NCI-H1105 treated with DMSO at 0.1 percent for 48 hours (cell line): ENCODE measurements around the gene USH2A.
A peak's percentile ranks its signal among the peaks of the same experiment; 100 is the strongest.

Source experiments
- DNase-seq: peaks from one replicate; lab custom pipeline; 2025; lab: John Stamatoyannopoulos, UW

USH2A gene

DNA sequence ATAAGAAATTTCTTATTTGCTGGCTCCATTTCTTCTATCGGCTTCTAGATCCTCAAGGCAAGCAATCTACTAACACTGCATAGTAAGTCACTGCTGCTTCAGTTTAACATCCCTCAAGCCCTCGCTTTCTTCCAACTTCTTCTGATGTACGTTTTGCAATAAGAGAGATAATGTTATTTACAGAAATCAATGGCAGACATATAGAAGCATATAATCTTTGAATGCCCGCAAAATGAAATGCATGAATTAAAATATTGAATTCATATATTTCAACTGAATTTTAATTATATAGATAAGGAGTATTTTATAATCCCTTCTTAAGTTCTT, 712.4 kb downstream of the USH2A start:
- no peak for DNase-seq

GRCh38 chr1:215710036-215710898, 713.0 kb downstream of the USH2A start:
- DNase-seq: peak; percentile 72

DNA sequence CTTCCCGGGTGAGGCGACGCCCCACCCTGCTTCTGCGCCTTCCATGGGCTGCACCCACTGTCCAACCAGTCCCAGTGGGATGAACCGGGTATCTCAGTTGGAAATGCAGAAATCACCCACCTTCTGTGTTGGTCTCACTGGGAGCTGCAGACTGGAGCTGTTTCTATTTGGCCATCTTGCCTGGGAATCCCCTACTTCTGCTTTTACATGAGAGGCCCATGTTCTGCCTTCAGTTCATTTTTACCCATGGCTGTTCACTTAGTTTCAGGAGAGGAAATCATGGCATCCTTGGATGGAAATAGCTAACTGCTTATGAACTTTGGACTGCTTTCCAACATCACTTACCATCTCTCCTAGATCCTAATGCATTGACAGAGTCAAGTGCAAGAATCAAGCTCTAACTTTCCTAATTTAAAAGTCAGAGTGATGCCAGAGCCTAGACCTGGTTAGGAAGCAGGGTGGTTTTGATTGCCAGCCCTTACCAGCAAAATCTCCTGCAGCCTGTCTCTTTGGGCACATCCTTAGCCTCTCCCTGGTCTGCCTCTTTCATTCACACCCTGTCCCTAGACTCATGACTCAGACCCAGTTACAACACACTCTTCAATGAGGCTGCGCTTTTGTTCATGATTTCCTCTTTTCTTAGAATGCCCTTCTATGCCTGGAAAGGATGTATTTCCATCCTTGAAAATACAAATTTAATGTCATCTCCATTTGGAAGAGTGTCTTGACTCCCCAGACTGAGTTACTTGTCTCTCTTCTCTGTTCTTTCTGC, 719.0 kb downstream of the USH2A start:
- no peak for DNase-seq

DNA sequence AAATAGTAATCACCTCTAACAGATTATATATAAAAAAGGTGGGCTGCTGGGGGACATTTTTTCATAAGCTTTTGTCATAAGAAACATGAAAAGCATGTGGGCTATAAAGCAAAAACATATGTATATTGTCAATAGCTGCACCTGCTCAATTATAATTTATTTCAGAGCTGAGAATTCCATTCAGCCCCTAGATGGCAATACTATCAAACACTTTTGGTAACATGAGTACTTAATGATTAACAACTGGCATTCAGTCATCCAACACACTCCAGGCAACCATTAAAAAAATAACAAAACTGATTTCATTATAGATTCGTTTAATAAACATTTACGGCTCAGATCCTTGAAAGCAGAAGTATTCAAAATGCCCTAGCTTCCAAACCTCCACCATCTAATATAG, 741.0 kb downstream of the USH2A start:
- DNase-seq: peak; percentile 78

DNA sequence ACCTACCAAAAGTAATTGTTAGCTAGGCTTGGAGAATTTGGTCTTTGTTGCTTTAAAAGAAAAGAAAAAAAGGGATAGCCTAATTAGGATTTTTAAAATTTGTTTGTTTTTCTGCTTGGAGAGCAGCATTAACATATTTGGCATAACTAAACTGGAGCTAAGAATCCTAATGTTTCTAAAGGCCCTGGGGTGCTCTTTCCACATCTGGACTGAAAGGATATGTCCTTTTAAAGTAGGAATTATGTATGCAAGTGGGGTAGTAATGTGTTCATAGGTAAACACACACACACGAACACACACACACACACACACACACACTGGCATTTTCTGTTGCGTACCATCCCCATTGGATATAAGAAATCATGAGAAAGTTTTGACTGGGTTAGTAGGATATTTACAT, 742.2 kb downstream of the USH2A start:
- no peak for DNase-seq

GRCh38 chr1:215679231-215679630, 744.0 kb downstream of the USH2A start:
- no peak for DNase-seq

- no peak for DNase-seq
These were observed 746.1 kb downstream of the USH2A start for GRCh38 chr1:215677112-215677511.

- DNase-seq: no peak
These were observed 749.3 kb downstream of the USH2A start for GRCh38 chr1:215673943-215674342.

- no peak for DNase-seq
These were observed 750.8 kb downstream of the USH2A start for GRCh38 chr1:215672482-215672881.

GRCh38 chr1:215669806-215670491, 753.3 kb downstream of the USH2A start:
- DNase-seq: no peak

GRCh38 chr1:215667761-215668160, 755.5 kb downstream of the USH2A start:
- DNase-seq: no peak

- DNase-seq: no peak
These were observed 758.0 kb downstream of the USH2A start for GRCh38 chr1:215665215-215665614.

DNA sequence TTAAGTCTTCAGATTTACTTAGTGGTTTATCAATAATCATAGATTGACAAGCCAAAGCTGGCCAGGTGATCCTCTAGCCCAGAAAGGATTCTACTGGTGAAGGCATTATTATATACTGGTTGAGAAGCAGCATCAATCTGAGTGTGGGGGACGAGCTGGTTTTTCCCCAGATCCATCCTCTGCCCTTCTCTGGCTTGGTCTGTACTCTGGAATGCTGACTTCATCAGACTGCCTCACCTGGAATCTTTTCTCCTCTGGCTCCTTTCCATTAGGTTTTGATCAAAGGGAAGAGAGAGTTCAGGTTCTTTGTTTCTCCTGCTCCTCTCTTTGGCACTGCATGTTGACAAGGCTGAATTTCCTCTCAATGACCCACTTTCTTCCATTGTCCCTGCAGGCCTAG, 762.2 kb downstream of the USH2A start:
- no peak for DNase-seq

DNA sequence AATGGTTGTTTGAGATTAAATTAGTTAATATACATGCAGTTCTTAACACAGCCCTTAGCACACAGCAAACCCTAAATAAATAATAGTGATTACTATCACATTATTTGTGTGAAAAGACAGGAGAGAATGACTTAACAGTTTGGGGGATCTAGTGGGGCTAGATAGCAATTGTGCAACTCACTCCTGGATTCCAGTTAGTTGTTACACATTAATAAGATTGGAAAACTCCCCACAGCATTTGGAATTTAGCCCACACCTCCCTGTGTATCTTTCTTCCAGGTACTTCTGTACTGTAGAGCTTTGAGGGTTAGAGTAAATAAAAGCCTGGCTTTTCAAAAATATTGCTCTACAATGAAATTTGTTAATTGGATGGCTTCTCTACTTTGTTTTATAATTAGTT, 763.0 kb downstream of the USH2A start:
- no peak for DNase-seq

DNA sequence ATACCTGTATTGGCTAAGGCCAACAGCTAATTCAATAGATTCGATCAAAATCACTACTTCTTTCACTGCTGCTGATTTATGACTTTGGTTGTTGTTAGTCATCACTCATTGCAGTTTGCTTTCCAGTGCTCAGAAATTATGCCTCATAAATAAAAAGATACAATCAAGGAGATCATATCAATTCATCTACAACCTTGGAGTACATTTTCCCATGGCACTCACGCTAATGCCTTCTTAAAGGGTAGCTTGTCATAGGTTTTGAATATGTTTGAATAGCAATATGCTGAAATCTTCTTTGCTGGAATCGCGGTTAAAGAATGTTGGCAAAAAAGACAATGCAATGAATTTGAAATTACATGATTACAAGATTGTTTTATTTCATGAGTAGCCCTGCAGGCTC, 766.2 kb downstream of the USH2A start:
- DNase-seq: no peak

GRCh38 chr1:215652371-215652770, 770.9 kb downstream of the USH2A start:
- no peak for DNase-seq

- DNase-seq: no peak
These were observed 771.4 kb downstream of the USH2A start for GRCh38 chr1:215651867-215652266.

DNA sequence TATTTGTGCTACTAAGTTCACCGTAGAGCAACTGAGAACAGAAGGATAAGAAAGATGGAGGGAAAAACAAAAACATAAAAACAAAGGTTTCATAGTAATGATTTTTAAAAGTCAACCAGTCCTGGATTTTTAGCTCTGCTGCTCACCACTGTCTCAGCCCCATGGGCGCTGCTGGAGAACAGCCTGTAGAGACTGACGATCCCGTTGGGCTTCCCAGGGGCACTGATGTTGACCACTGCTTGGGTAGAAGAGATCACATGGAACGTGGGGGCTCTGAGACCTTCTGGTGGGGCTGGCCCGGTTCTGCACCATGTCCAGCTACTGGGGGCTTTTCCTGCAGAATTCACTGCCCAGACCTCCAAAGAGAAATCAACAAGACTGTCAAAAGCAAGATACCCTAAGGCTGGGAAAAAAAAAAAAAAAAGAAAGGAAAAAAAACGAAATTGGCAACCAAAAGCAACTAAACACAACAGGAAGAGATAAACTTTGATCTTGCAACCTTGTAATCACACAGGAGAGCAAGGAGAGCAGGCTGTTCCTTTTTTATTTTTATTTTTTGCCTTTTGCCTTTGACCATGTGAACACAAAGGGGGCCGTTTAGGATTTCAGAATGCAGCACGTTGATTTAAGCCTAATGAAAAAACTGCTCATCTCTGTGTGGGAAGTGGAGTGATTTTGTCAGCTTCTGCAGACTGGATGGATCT, 772.6 kb downstream of the USH2A start:
- DNase-seq: no peak

- no peak for DNase-seq
These were observed 774.3 kb downstream of the USH2A start for GRCh38 chr1:215648957-215649356.

- DNase-seq: no peak
These were observed 775.5 kb downstream of the USH2A start for GRCh38 chr1:215647738-215648137.

DNA sequence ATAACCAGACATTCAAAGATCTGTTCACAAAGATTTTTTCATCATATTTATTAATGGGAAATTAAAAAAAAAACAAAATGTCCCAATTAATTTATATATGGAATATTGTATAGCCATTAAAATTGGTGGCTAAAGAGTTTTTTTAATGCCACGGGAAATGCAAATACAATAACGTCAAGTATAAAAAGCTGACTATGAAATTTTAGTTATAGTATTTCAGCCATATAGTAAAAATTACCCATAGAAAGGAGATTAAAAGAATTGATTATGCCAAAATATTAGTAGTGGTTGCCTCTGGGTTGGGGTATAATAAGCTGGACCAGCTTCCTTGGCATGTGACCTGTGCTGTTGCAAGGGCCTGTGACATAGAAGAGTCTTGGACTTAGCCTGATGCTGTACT, 777.4 kb downstream of the USH2A start:
- no peak for DNase-seq

GRCh38 chr1:215645182-215645581, 778.1 kb downstream of the USH2A start:
- DNase-seq: no peak
